OCI-LY1 (cell line): ENCODE measurements around the gene CALHM5.

Source experiments
- EZH2 ChIP-seq: fragments of 200-600 bp; sonication (generic), shearing (Covaris generic); IDR thresholded peaks from 2 replicates; pipeline ENCODE4 v1.8.0; 2017; ENCODE audit warnings: borderline replicate concordance, mixed run types, mild to moderate bottlenecking, antibody characterized with exemption, low read length, moderate library complexity, mixed read lengths
- TF ChIP-seq, protein P1 (sequence below): fragments of 200-600 bp; sonication (generic), shearing (Covaris generic); IDR thresholded peaks from 2 replicates; pipeline ENCODE4 v1.5.1; 2017; ENCODE audit warnings: mild to moderate bottlenecking, antibody characterized with exemption, low read length, moderate library complexity, mixed read lengths

DNA sequence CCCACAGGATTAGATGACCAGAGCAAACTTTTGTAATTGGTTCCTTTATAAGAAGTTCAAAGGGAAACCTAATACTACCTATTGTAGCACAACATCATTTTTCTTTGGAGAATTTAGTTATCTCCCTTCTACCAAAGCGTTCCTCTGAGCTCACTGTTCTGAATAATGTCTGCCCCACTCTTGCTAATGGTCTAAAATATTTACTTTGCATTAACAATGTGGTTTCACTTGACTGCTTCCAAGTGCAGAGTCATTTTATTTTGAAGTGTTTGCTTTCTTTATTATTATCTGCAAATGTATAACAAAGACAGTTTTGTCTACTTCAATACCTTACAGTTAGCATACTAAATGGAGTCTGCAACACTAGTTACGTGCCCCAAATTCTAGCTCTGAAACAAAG, 19.0 kb downstream of the CALHM5 start:
- TF ChIP-seq, protein P1, sequence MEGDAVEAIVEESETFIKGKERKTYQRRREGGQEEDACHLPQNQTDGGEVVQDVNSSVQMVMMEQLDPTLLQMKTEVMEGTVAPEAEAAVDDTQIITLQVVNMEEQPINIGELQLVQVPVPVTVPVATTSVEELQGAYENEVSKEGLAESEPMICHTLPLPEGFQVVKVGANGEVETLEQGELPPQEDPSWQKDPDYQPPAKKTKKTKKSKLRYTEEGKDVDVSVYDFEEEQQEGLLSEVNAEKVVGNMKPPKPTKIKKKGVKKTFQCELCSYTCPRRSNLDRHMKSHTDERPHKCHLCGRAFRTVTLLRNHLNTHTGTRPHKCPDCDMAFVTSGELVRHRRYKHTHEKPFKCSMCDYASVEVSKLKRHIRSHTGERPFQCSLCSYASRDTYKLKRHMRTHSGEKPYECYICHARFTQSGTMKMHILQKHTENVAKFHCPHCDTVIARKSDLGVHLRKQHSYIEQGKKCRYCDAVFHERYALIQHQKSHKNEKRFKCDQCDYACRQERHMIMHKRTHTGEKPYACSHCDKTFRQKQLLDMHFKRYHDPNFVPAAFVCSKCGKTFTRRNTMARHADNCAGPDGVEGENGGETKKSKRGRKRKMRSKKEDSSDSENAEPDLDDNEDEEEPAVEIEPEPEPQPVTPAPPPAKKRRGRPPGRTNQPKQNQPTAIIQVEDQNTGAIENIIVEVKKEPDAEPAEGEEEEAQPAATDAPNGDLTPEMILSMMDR, result no peak
- no peak for TF ChIP-seq EZH2
